Measurements from ENCODE around the gene KLHDC4.

KLHDC4 gene

DNA sequence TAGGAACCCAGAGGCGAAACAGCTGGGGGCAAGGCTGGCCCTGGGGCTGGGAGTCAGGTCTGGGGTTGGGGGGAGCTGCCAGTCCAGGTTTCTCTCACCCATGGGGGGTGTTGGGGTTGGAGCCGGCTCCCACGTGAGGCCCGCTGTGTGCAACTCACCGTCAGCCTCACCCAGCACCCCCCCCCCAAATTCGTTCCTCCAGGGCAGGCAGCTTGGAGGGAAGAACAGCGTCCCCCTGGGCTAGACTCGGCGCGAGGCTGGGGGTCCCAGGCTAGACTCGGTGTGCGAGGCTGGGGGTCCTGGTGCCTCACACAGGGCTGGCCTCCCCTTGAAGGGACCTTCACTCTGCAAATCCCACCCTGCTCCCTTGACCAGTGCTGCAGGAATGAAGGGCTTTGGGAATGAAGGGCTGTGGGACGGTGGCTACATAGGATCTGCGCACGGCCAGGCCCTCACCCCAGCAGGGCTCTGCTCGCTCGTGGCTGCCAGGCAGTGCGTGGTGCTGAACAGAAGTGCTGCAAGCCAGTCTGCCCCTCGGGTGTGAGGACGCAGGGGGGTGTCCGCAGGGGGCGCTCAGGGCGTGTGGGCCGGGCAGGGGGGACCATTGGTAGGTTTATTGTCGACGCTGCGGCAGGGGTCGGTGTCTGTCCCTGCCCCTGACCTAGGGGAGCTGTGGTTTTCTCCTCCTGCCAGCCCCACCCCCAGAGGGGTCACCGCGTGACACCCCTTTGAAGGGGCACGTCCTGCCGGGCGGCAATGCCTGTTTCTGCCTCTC lies 74.7 kb downstream of the KLHDC4 start:
- no peak for DNase-seq (ENCODE audit: low read depth)
- no peak overlapping the region for H3K4me3 ChIP-seq (ENCODE audit: low read depth, low read length)
- TF ChIP-seq, protein P1, sequence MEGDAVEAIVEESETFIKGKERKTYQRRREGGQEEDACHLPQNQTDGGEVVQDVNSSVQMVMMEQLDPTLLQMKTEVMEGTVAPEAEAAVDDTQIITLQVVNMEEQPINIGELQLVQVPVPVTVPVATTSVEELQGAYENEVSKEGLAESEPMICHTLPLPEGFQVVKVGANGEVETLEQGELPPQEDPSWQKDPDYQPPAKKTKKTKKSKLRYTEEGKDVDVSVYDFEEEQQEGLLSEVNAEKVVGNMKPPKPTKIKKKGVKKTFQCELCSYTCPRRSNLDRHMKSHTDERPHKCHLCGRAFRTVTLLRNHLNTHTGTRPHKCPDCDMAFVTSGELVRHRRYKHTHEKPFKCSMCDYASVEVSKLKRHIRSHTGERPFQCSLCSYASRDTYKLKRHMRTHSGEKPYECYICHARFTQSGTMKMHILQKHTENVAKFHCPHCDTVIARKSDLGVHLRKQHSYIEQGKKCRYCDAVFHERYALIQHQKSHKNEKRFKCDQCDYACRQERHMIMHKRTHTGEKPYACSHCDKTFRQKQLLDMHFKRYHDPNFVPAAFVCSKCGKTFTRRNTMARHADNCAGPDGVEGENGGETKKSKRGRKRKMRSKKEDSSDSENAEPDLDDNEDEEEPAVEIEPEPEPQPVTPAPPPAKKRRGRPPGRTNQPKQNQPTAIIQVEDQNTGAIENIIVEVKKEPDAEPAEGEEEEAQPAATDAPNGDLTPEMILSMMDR (IDR thresholded peaks at IDR 0.05; ENCODE audit: low read depth, low read length, missing control alignments): no peak

DNA sequence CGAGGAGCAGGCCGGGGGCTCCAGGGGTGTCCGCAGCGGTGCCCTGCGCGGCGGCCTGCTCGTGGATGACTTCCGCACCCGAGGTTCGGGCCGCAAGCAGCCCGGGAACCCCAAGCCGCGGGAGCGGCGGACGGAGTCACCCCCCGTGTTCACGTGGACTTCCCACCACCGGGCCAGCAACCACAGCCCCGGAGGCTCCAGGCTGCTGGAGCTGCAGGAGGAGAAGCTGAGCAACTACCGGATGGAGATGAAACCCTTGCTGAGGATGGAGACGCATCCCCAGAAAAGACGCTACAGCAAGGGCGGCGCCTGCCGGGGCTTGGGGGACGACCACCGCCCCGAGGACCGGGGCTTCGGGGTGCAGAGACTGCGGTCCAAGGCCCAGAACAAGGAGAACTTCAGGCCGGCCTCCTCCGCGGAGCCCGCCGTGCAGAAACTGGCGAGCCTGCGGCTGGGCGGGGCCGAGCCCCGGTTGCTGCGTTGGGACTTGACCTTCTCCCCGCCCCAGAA lies 75.8 kb downstream of the KLHDC4 start:
- no peak for DNase-seq (ENCODE audit: low read depth)
- TF ChIP-seq, protein P1 (IDR thresholded peaks at IDR 0.05; ENCODE audit: low read depth, low read length, missing control alignments): no peak
- H3K4me3 ChIP-seq (ENCODE audit: low read depth, low read length): no peak overlapping the region

DNA sequence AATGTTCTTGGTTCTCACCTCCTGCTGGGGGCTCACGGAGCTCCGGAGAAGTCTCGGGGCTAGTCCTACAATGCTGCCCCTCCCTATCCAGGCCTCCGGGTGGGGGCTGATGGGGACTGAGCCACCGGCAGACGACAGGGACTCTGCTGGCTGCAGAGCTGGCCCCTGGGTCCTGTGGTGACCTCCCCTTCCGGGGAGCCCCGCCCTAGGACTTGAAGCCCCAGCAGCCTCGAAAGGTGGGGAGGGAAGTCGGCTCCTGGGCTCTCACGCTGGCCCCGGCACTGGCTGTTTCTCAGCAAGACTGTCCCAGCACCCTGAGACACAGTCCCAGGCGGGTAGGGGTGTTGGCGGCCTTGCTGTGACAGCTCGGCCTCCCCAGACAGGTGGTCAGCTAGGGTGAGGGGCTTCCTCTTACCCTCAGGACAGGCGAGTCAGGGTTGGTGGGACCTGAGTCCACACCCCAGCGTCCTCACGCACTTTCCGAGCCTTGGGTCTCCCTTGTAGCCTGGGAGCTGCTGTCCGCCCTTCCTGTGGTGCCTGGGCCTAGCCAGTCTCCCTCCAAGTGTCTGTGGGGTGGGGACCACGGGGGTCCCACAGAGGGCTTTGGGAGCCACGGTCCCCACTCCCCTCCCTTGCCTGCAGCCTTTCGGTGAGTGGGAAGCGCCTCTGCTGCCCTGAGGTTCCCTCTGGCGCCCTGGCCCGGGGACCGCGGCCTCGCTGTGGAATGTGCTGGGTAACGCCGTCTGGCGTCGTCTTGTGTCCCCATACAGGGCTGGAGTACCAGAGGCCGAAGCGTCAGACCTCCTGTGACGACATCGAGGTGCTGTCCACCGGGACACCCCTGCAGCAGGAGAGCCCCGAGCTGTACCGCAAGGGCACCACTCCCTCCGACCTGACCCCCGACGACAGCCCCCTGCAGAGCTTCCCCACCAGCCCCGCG lies 76.6 kb downstream of the KLHDC4 start:
- TF ChIP-seq, protein P1 (IDR thresholded peaks at IDR 0.05; ENCODE audit: low read depth, low read length, missing control alignments): no peak
- DNase-seq (ENCODE audit: low read depth): no peak
- no peak overlapping the region for H3K4me3 ChIP-seq (ENCODE audit: low read depth, low read length)

DNA sequence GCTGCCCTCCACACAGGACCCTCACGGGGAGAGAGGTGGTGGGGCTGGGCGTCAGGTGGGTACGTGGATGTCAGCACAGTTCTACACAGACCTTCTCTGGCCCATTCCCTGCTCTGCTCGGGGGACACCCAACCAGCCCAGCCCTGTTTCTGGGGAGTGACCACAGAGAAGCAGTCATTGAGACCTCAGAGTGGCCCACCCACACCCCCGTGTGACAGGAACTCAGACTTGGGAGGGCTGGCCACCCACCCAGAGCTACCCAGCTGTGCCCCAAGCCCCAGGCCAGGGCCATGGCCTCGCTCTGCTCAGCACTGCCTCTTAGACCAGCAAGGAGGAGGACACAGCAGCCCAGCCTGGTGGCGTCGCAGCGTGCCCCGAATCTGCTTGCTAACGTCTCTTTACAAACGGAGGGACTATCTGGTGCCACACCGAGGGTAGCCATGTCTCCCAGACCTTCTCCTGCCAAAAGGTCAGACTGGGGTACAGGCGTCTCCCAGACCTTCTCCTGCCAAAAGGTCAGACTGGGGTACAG lies 77.7 kb downstream of the KLHDC4 start:
- TF ChIP-seq, protein P1 (IDR thresholded peaks at IDR 0.05; ENCODE audit: low read depth, low read length, missing control alignments): no peak
- no peak overlapping the region for H3K4me3 ChIP-seq (ENCODE audit: low read depth, low read length)
- no peak for DNase-seq (ENCODE audit: low read depth)

DNA sequence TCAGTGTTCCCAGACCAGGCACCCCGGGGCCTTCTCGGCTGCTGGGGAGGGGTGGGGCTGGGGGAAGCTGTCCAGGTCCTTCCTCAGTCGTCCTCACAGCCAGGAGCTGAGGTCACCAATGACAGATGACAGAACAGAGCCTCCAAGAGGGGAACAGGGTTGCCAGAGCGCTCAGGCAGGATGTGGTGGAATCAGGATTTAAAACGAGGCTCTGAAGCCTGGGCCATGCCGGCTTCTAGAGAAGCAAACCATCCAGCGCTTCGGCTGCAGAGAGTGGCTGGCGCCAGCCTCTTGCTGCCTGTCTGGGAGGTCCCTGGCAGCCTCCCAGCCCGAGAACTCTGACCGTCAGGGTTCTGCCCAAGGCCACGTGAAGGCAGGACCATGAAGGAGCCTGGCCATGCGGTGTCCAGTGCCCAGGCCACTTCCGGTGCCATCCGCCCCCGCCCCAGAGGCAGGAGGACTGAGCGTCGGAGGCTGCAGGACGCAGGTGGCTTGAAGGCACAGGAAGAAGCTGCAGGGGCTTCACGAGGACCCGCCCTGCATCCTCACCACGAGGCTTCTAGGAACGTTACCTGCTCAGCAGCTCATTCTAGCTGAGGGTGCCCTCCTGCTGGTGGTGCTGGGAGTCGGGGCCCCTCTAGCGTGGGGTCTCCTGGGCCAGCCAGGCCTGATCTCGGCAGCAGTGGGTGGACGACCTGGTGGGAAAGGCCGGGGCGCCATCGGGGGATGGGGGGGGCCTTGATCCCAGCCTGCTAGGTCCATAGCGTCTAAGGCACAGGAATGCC lies 78.5 kb downstream of the KLHDC4 start:
- DNase-seq (ENCODE audit: low read depth): no peak
- no peak overlapping the region for H3K4me3 ChIP-seq (ENCODE audit: low read depth, low read length)
- TF ChIP-seq, protein P1 (IDR thresholded peaks at IDR 0.05; ENCODE audit: low read depth, low read length, missing control alignments): no peak

DNA sequence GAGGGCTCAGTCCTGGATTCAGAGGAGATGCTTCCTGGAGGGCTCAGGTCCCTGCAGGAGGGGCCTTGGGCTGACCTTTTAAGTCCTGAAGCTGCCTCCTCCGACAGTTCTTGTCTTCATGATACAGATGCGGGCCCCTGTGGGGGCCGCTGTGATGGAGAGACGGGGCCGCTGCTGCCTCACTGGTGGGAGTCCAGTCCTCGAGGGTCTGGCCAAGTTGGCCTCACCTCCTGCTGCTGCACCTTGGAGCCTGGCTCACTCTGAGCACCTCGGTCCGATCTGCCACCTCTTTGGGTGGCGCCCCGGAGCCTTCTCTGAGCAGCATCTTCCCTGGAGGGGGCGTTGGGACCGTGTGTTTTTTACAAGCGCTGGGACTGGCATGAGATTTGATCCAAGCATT lies 79.1 kb downstream of the KLHDC4 start:
- TF ChIP-seq, protein P1 (IDR thresholded peaks at IDR 0.05; ENCODE audit: low read depth, low read length, missing control alignments): no peak
- DNase-seq (ENCODE audit: low read depth): no peak
- H3K4me3 ChIP-seq (ENCODE audit: low read depth, low read length): no peak overlapping the region
